H9 (cell line): Measurements from ENCODE around the gene AATF. TPM values are rescaled to one million over a fixed set of nuclear protein-coding genes. Genes with fewer than 3 reads are reported as not detected.

Experiments
- DNase-seq: peaks from one replicate; pipeline ENCODE4 v3.0.0-alpha.2; 2017
- H2AFZ ChIP-seq: one replicate; pipeline ENCODE4 v1.6.1; 2013; ENCODE audit warnings: mild to moderate bottlenecking, low read length, control low read depth, moderate library complexity
- H2AK5ac ChIP-seq: 2 replicates; pipeline ENCODE4 v1.6.1; 2013; ENCODE audit warnings: low read length, control low read depth, mixed read lengths; ENCODE audit not compliant: insufficient read length
- H2BK120ac ChIP-seq: one replicate; pipeline ENCODE4 v1.6.1; 2013; ENCODE audit warnings: low read depth, mild to moderate bottlenecking, low read length, control low read depth, inconsistent platforms; ENCODE audit not compliant: poor library complexity, severe bottlenecking
- H2BK12ac ChIP-seq: 2 replicates; pipeline ENCODE4 v1.6.1; 2013; ENCODE audit warnings: low read length, control low read depth, mixed read lengths, low read depth; ENCODE audit not compliant: insufficient read length
- H2BK15ac ChIP-seq: 2 replicates; pipeline ENCODE4 v1.6.1; 2013; ENCODE audit warnings: low read depth, low read length, control low read depth
- H2BK20ac ChIP-seq: one replicate; pipeline ENCODE4 v1.6.1; 2013; ENCODE audit warnings: low read depth, mild to moderate bottlenecking, low read length, control low read depth, inconsistent platforms; ENCODE audit not compliant: poor library complexity, severe bottlenecking
- H2BK5ac ChIP-seq: 2 replicates; pipeline ENCODE4 v1.6.1; 2013; ENCODE audit warnings: low read length, control low read depth, mixed read lengths; ENCODE audit not compliant: insufficient read length
- H3K14ac ChIP-seq: 2 replicates; pipeline ENCODE4 v1.6.1; 2013; ENCODE audit warnings: low read length, control low read depth; ENCODE audit not compliant: insufficient read depth
- H3K18ac ChIP-seq: 2 replicates; pipeline ENCODE4 v1.6.1; 2013; ENCODE audit warnings: low read depth, mild to moderate bottlenecking, mixed read lengths, low read length, control low read depth; ENCODE audit not compliant: insufficient read length
- H3K23ac ChIP-seq: 2 replicates; pipeline ENCODE4 v1.6.1; 2013; ENCODE audit warnings: low read length, control low read depth, mixed read lengths, low read depth; ENCODE audit not compliant: insufficient read length
- H3K23me2 ChIP-seq: 2 replicates; pipeline ENCODE4 v1.6.1; 2013; ENCODE audit warnings: low read depth, mild to moderate bottlenecking, mixed read lengths, low read length, control low read depth; ENCODE audit not compliant: insufficient read length, poor library complexity, severe bottlenecking
- H3K27ac ChIP-seq: 2 replicates; pipeline ENCODE4 v1.5.1; 2013; ENCODE audit warnings: low read length, control low read depth, mixed read lengths, low read depth; ENCODE audit not compliant: insufficient read length
- H3K27me3 ChIP-seq: 2 replicates; pipeline ENCODE4 v1.6.1; 2013; ENCODE audit warnings: low read length, control low read depth, inconsistent platforms; ENCODE audit not compliant: insufficient read depth
- H3K4ac ChIP-seq: 2 replicates; pipeline ENCODE4 v1.6.1; 2013; ENCODE audit warnings: low read depth, mild to moderate bottlenecking, control low read depth, inconsistent platforms, low read length, moderate library complexity
- H3K4me1 ChIP-seq: 2 replicates; pipeline ENCODE4 v1.6.1; 2013; ENCODE audit warnings: low read length, control low read depth, inconsistent platforms; ENCODE audit not compliant: insufficient read depth
- H3K4me2 ChIP-seq: 2 replicates; pipeline ENCODE4 v1.6.1; 2013; ENCODE audit warnings: low read length, control low read depth, mixed read lengths; ENCODE audit not compliant: insufficient read length, insufficient read depth
- H3K56ac ChIP-seq: 2 replicates; pipeline ENCODE4 v1.6.1; 2013; ENCODE audit warnings: low read depth, mild to moderate bottlenecking, mixed read lengths, low read length, control low read depth; ENCODE audit not compliant: insufficient read length
- H3K79me1 ChIP-seq: 2 replicates; pipeline ENCODE4 v1.6.1; 2013; ENCODE audit warnings: low read depth, mild to moderate bottlenecking, moderate library complexity, low read length, control low read depth, inconsistent platforms; ENCODE audit not compliant: insufficient read depth, poor library complexity, severe bottlenecking
- H3K79me2 ChIP-seq: 2 replicates; pipeline ENCODE4 v1.6.1; 2013; ENCODE audit warnings: low read length, control low read depth, inconsistent platforms; ENCODE audit not compliant: insufficient read depth
- H3K9ac ChIP-seq: 2 replicates; pipeline ENCODE4 v1.6.1; 2013; ENCODE audit warnings: low read length, control low read depth, mixed read lengths; ENCODE audit not compliant: insufficient read length; ENCODE audit errors: extremely low read depth
- H3K9me3 ChIP-seq: one replicate; pipeline ENCODE4 v1.6.1; 2013; ENCODE audit warnings: low read depth, low read length, inconsistent platforms; ENCODE audit not compliant: control insufficient read depth
- H3T11ph ChIP-seq: one replicate; pipeline ENCODE4 v1.6.1; 2013; ENCODE audit warnings: mild to moderate bottlenecking, low read length, control low read depth, inconsistent platforms
- H4K20me1 ChIP-seq: one replicate; pipeline ENCODE4 v1.6.1; 2013; ENCODE audit not compliant: control insufficient read depth, insufficient read length, insufficient read depth
- H4K5ac ChIP-seq: 2 replicates; pipeline ENCODE4 v1.6.1; 2013; ENCODE audit warnings: low read depth, mild to moderate bottlenecking, mixed read lengths, low read length, control low read depth; ENCODE audit not compliant: insufficient read length
- H4K8ac ChIP-seq: replicated peaks from 2 replicates; pipeline ENCODE4 v1.6.1; 2013; ENCODE audit warnings: low read length, control low read depth, mixed read lengths, low read depth; ENCODE audit not compliant: insufficient read length
- H4K91ac ChIP-seq: 2 replicates; pipeline ENCODE4 v1.6.1; 2013; ENCODE audit warnings: low read depth, mild to moderate bottlenecking, moderate library complexity, mixed read lengths, low read length, control low read depth; ENCODE audit not compliant: insufficient read length
- H3K27ac Mint-ChIP-seq, 3 experiments: 2 replicates in 2 of 3; 3 replicates in 1 of 3; pipeline ENCODE4 v1.8.0; 2020 to 2021; ENCODE audit warnings: mixed read lengths in 3 of 3, mild to moderate bottlenecking in 1 of 3, moderate library complexity in 1 of 3
- H3K27me3 Mint-ChIP-seq: 2 replicates; pipeline ENCODE4 v1.8.0; 2021; ENCODE audit warnings: low read depth, mild to moderate bottlenecking, moderate library complexity, mixed read lengths
- H3K36me3 Mint-ChIP-seq, 3 experiments: 2 replicates in 2 of 3; 3 replicates in 1 of 3; pipeline ENCODE4 v1.8.0; 2020 to 2021; ENCODE audit warnings: low read depth in 3 of 3, mixed read lengths in 3 of 3; ENCODE audit not compliant: insufficient read depth in 1 of 3
- H3K4me1 Mint-ChIP-seq, 2 experiments: 2 replicates each; pipeline ENCODE4 v1.8.0; 2020; ENCODE audit warnings: mixed read lengths in 2 of 2
- H3K4me3 Mint-ChIP-seq, 2 experiments: 2 replicates in 1 of 2; 3 replicates in 1 of 2; pipeline ENCODE4 v1.8.0; 2020 to 2021; ENCODE audit warnings: mild to moderate bottlenecking in 2 of 2, mixed read lengths in 2 of 2, moderate library complexity in 1 of 2
- H3K9me3 Mint-ChIP-seq, 2 experiments: 2 replicates in 1 of 2; 3 replicates in 1 of 2; pipeline ENCODE4 v1.8.0; 2020; ENCODE audit warnings: mild to moderate bottlenecking in 2 of 2, mixed read lengths in 2 of 2, moderate library complexity in 1 of 2
- CTCF ChIP-seq: fragments of 200-600 bp; sonication (generic); conservative IDR thresholded peaks from 3 replicates; pipeline ENCODE4 v1.8.0; 2021; ENCODE audit warnings: antibody characterized with exemption, mild to moderate bottlenecking
- WGBS: extraction: QIAGEN DNeasy Blood & Tissue Kit; methylation state at CpG from one replicate; pipeline ENCODE4 v1.1.7; 2013; ENCODE audit warnings: missing lambda C conversion rate, low lambda C conversion rate, mixed read lengths; ENCODE audit not compliant: insufficient read length; ENCODE audit errors: extremely low coverage; 5-methylcytosine and 5-hydroxymethylcytosine counted together
- total RNA-seq: library from RNA; stranded (reverse); gene quantifications from 2 replicates; pipeline ENCODE4 v1.2.1, GENCODE V29; 2021

AATF gene
- total RNA-seq, 1 experiment from 2014 or later, result 69.6 TPM

- no peak overlapping the region for H2AFZ ChIP-seq
- peaks cover 2% of the 10 kb centered on the region; the same call in 1 of the 2 replicates for H3K79me2 ChIP-seq
- H3K79me1 ChIP-seq, result no peaks in the 10 kb centered on the region
- H4K5ac ChIP-seq, result no peak overlapping the region
- H3K27me3 Mint-ChIP-seq, result peaks cover 84% of the 10 kb centered on the region
- no peak for TF ChIP-seq CTCF
- H3K9me3 ChIP-seq, result no peaks in the 10 kb centered on the region
- H2BK5ac ChIP-seq, result no peak overlapping the region
- H3K23ac ChIP-seq, result no peak overlapping the region
- no peak overlapping the region for H2BK20ac ChIP-seq
- H2AK5ac ChIP-seq, result no peak overlapping the region
- H3K4me2 ChIP-seq, result peak overlapping the region; percentile 19
- H3K56ac ChIP-seq, result no peak overlapping the region
- H2BK12ac ChIP-seq, result no peak overlapping the region
- H3K4me1 Mint-ChIP-seq, result peaks cover 34 to 64% of the 10 kb centered on the region in 2 experiments
- no peaks in the 10 kb centered on the region; the same call in 1 of the 2 replicates for H3K4me1 ChIP-seq
- H3K27ac Mint-ChIP-seq, result no peak overlapping the region
- H2BK15ac ChIP-seq, result no peak overlapping the region
- H3K18ac ChIP-seq, result no peak overlapping the region
- peaks cover 4% of the 10 kb centered on the region for H4K20me1 ChIP-seq
- H3T11ph ChIP-seq, result no peak overlapping the region
- H3K23me2 ChIP-seq, result peaks cover 11% of the 10 kb centered on the region
- no peak overlapping the region for H3K27ac ChIP-seq
- DNase-seq, result peak; percentile 65
- H4K8ac ChIP-seq, result no peak overlapping the region
- peak overlapping the region in 1 of 2 experiments; percentile 64; a peak in 2 of 5 replicates for H3K4me3 Mint-ChIP-seq
- H3K4ac ChIP-seq, result no peak overlapping the region
- no peak overlapping the region for H4K91ac ChIP-seq
- no peak overlapping the region for H3K14ac ChIP-seq
- peaks cover 3 to 20% (median 11%) of the 10 kb centered on the region in 3 experiments; a peak in 6 of 7 replicates for H3K36me3 Mint-ChIP-seq
- no peak overlapping the region for H3K9ac ChIP-seq
- H2BK120ac ChIP-seq, result no peak overlapping the region
- WGBS, result no CpG with 5 or more reads among the region's 30 CpGs
- H3K27me3 ChIP-seq, result peaks cover 65% of the 10 kb centered on the region
- peaks cover 0 to 5% of the 10 kb centered on the region in 2 experiments; a peak in 1 of 5 replicates for H3K9me3 Mint-ChIP-seq
These were observed 2.6 kb upstream of the AATF start for GRCh38 chr17:36945959-36946725.
